ENCODE data around the gene NRGN. TPM values are rescaled to one million over a fixed set of nuclear protein-coding genes. Genes with fewer than 3 reads are reported as not detected.
"Not testable (repeated sequence)": the region's sequence is repeated elsewhere in the genome, so short reads cannot be mapped to it uniquely, and the experiment has no call there.

The NRGN gene
- total RNA-seq, 2 donors from 2014 or later = 1.2 to 1.8 TPM

- Histone ChIP-seq H3K27me3 (replicated peaks; ENCODE audit: insufficient read depth) (no peaks in the 10 kb centered on the region), H3K4me1 (replicated peaks) (no peaks in the 10 kb centered on the region), H3K27ac (no peak overlapping the region), H3K9me3 (no peaks in the 10 kb centered on the region), H3K36me3 (no peaks in the 10 kb centered on the region), H3K4me3 (no peak overlapping the region)
- intact Hi-C loops (cut with DNase I) = no loop called here
- DNase-seq (ENCODE audit: low spot score) = no peak
- TF ChIP-seq CTCF (IDR thresholded peaks at IDR 0.05) = no peak
- no peak for TF ChIP-seq POLR2AphosphoS5 (IDR thresholded peaks at IDR 0.05)
- TF ChIP-seq POLR2A (IDR thresholded peaks at IDR 0.05) = no peak
- 97% methylated on average over 8 of the region's 8 CpGs for WGBS
Observed at GRCh38 chr11:124769806-124770774, 30.3 kb downstream of the NRGN start.

DNA sequence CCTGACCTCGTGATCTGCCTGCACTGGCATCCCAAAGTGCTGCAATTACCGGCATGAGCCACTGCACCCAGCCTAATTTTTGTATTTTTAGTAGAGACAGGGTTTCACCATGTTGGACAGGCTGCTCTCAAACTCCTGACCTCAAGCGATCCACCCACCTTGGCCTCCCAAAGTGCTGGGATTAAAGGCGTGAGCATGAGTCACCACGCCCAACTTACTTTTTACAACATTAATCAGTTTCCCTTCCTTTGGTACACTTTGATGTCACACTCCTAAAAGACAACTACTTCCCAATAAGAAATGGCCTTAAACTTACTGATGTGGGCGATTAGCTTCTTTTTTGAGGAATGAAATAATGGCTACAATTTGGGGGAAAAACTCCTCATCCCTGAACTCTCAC is 31.2 kb downstream of the NRGN start:
- H3K27me3 ChIP-seq (replicated peaks; ENCODE audit: insufficient read depth); H3K4me1 ChIP-seq (replicated peaks); H3K36me3 ChIP-seq; H3K4me3 ChIP-seq; intact Hi-C loops (cut with DNase I); H3K27ac ChIP-seq; DNase-seq (ENCODE audit: low spot score); H3K9me3 ChIP-seq: not testable (repeated sequence)
- WGBS = 97% methylated on average over 6 of the region's 6 CpGs

- Histone ChIP-seq H3K9me3 (no peaks in the 10 kb centered on the region), H3K27me3 (replicated peaks; ENCODE audit: insufficient read depth) (no peaks in the 10 kb centered on the region), H3K36me3 (no peaks in the 10 kb centered on the region), H3K4me1 (replicated peaks) (no peaks in the 10 kb centered on the region), H3K4me3 (no peak overlapping the region), H3K27ac (no peak overlapping the region)
- TF ChIP-seq POLR2A (IDR thresholded peaks at IDR 0.05) = no peak
- no peak for TF ChIP-seq POLR2AphosphoS5 (IDR thresholded peaks at IDR 0.05)
- no peak for TF ChIP-seq CTCF (IDR thresholded peaks at IDR 0.05)
- intact Hi-C loops (cut with DNase I) = no loop called here
- WGBS = 93% methylated on average over 7 of the region's 7 CpGs
- DNase-seq (ENCODE audit: low spot score) = no peak
Observed at GRCh38 chr11:124776865-124777645, 37.3 kb downstream of the NRGN start.

DNA sequence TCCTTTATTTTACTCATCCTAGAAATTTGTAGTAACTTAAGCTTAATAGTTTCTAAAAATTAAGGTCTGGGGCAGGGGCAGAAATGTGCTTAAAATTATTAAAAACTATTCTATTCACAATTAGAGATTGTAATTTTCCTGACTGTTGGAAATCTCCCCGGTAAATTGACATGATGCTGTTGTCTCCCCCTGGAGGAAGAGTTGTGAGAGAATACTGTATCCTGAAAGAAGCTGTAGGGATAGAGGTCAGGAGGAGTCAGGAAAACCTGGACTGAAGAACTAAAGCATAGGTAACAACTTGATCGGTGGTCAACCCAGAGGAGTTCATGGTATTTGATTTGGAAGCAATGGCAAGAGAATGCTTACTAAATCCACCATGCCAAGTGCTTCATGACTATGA is 38.5 kb downstream of the NRGN start:
- intact Hi-C loops (cut with DNase I) = no loop called here
- Histone ChIP-seq H3K4me3 (no peak overlapping the region), H3K9me3 (no peaks in the 10 kb centered on the region), H3K27me3 (replicated peaks; ENCODE audit: insufficient read depth) (no peaks in the 10 kb centered on the region), H3K4me1 (replicated peaks) (no peaks in the 10 kb centered on the region), H3K27ac (no peak overlapping the region), H3K36me3 (no peaks in the 10 kb centered on the region)
- 86% methylated on average over 2 of the region's 2 CpGs for WGBS
- no peak for TF ChIP-seq POLR2A (IDR thresholded peaks at IDR 0.05)
- no peak for TF ChIP-seq CTCF (IDR thresholded peaks at IDR 0.05)
- no peak for TF ChIP-seq POLR2AphosphoS5 (IDR thresholded peaks at IDR 0.05)
- no peak for DNase-seq (ENCODE audit: low spot score)

DNA sequence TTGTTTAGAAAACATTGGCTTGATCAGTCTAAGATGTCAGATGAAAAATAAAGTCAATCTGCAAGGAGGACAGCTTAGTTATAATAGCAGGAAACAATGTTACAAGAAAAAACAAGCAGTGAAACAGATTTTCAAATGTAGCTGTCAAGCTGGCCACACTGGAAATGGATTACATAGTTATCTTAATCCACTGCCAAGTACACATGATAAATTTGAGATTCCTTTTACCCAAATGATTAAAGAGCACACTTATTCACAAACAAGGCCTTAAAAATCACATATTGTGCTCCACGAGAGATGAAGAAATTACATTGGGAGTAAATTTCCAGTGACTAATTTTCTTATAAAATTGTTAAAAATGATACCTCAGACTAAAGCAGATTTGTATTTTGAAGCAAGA is 39.8 kb downstream of the NRGN start:
- intact Hi-C loops (cut with DNase I) = no loop called here
- Histone ChIP-seq H3K9me3 (no peaks in the 10 kb centered on the region), H3K4me1 (replicated peaks) (no peaks in the 10 kb centered on the region), H3K36me3 (no peaks in the 10 kb centered on the region), H3K4me3 (no peak overlapping the region), H3K27me3 (replicated peaks; ENCODE audit: insufficient read depth) (no peaks in the 10 kb centered on the region), H3K27ac (no peak overlapping the region)
- no peak for DNase-seq (ENCODE audit: low spot score)
- 52% methylated on average over 1 of the region's 1 CpG for WGBS
- TF ChIP-seq CTCF (IDR thresholded peaks at IDR 0.05) (no peak), POLR2AphosphoS5 (IDR thresholded peaks at IDR 0.05) (no peak), POLR2A (IDR thresholded peaks at IDR 0.05) (no peak)
